ENCODE results near the gene ANKRD29. TPM values are rescaled to one million over a fixed set of nuclear protein-coding genes. Genes with fewer than 3 reads are reported as not detected.

The ANKRD29 gene
- polyA plus RNA-seq, 1 of the 3 experiments (the other 2 are of a cell fraction): 8.2 TPM

GRCh38 chr18:23567671-23568070, 95.0 kb downstream of the ANKRD29 start:
- CTCF ChIA-PET: interaction anchor here (1.0 to 1.4 kb wide), 2 partner anchors 51 to 135 kb away, joined by 3 to 4 read pairs; no protein-coding TSS in a partner anchor
- Histone ChIP-seq H3K9me3 (no peaks in the 10 kb centered on the region), H3F3A (replicated peaks; ENCODE audit: insufficient read depth) (no peaks in the 10 kb centered on the region), H3K36me3 (replicated peaks in 1 of 2; ENCODE audit: control insufficient read depth in 1 of 2, insufficient read depth in 2 of 2, low read length in 1 of 2) (peaks cover 22 to 43% of the 10 kb centered on the region in 2 experiments), H3K4me1 (ENCODE audit: control insufficient read depth in 1 of 2, insufficient read depth in 2 of 2, low read depth in 1 of 2, low read length in 1 of 2) (no peaks in the 10 kb centered on the region), H3K4me3 (ENCODE audit: low read depth in 2 of 2, low read length in 1 of 2) (no peak overlapping the region), H3K27me3 (ENCODE audit: insufficient read depth) (no peaks in the 10 kb centered on the region), H3K27ac (ENCODE audit: low read depth in 2 of 2, low read length in 1 of 2) (no peak overlapping the region), H3K79me2 (ENCODE audit: insufficient read depth) (no peaks in the 10 kb centered on the region), H4K20me1 (ENCODE audit: insufficient read depth) (no peaks in the 10 kb centered on the region), H3K9me2 (no peaks in the 10 kb centered on the region), H3K4me2 (no peak overlapping the region), H3K9ac (no peak overlapping the region), H2AFZ (ENCODE audit: low read depth) (no peak overlapping the region)
- DNase-seq: no peak
- 82% methylated on average over 3 of the region's 3 CpGs for WGBS (ENCODE audit: low lambda C conversion rate)
- POLR2A ChIA-PET: no interaction called here
- TF ChIP-seq GATA2 (CRISPR knock-in tag; IDR thresholded peaks at IDR 0.05): no peak

DNA sequence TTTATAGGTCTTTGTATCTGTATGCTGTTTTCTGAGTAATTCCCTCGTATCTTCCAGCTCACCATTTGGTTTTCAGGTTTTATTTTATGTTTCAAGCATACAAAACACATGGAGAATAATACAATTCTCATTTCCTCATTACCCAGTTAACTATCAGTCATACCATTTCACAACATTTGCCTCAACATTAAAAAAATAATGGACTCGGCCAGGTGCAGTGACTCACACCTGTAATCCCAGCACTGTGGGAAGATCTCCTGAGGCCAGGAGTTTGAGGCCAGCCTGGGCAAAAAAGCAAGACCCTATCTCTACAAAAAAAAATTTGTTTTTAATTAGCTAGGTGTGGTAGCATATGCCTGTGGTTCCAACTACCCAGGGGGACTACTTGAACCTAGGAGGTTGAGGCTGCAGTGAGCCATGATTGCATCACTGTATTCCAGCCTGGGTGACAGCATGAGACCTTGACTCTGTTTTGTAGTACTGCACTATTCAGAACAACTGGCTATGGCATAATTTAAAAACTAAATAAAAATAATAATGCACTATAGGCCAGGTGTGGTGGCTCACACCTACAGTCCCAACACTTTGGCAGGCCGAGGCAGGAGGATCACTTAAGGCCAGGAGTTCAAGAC, 96.7 kb downstream of the ANKRD29 start:
- H3K4me2 ChIP-seq: no peak overlapping the region
- no peak for DNase-seq
- H3K9ac ChIP-seq: no peak overlapping the region
- no peaks in the 10 kb centered on the region for H3F3A ChIP-seq (replicated peaks; ENCODE audit: insufficient read depth)
- H3K4me1 ChIP-seq (ENCODE audit: control insufficient read depth in 1 of 2, insufficient read depth in 2 of 2, low read depth in 1 of 2, low read length in 1 of 2): no peaks in the 10 kb centered on the region
- no peaks in the 10 kb centered on the region for H3K27me3 ChIP-seq (ENCODE audit: insufficient read depth)
- no peak overlapping the region for H2AFZ ChIP-seq (ENCODE audit: low read depth)
- no peaks in the 10 kb centered on the region for H3K79me2 ChIP-seq (ENCODE audit: insufficient read depth)
- TF ChIP-seq NRF1 (IDR thresholded peaks at IDR 0.05; ENCODE audit: low read depth, low read length) (no peak), POLR2AphosphoS5 (IDR thresholded peaks at IDR 0.05; ENCODE audit: low read depth, low read length) (no peak), CHD2 (IDR thresholded peaks at IDR 0.05; ENCODE audit: low read length, partially characterized antibody) (no peak), USF2 (IDR thresholded peaks at IDR 0.05; ENCODE audit: borderline replicate concordance, low read depth, low read length) (no peak), ELF1 (IDR thresholded peaks at IDR 0.05) (no peak), TEAD4 (IDR thresholded peaks at IDR 0.05; ENCODE audit: borderline replicate concordance, insufficient read depth) (no peak), GABPA (IDR thresholded peaks at IDR 0.05; ENCODE audit: low read depth) (no peak), SMC3 (IDR thresholded peaks at IDR 0.05; ENCODE audit: low read depth, low read length) (no peak), NFIC (IDR thresholded peaks at IDR 0.05; ENCODE audit: borderline replicate concordance) (no peak), RCOR1 (IDR thresholded peaks at IDR 0.05; ENCODE audit: low read length) (no peak), RAD21 (IDR thresholded peaks at IDR 0.05; ENCODE audit: low read length) (no peak), ZBTB33 (IDR thresholded peaks at IDR 0.05; ENCODE audit: borderline replicate concordance, low read depth) (no peak), RXRA (IDR thresholded peaks at IDR 0.05; ENCODE audit: borderline replicate concordance, low read depth) (no peak), MXI1 (IDR thresholded peaks at IDR 0.05; ENCODE audit: low read depth, low read length) (no peak), TCF12 (IDR thresholded peaks at IDR 0.05) (no peak), FOXM1 (IDR thresholded peaks at IDR 0.05; ENCODE audit: low read depth) (no peak)
- TF ChIP-seq, protein P1, sequence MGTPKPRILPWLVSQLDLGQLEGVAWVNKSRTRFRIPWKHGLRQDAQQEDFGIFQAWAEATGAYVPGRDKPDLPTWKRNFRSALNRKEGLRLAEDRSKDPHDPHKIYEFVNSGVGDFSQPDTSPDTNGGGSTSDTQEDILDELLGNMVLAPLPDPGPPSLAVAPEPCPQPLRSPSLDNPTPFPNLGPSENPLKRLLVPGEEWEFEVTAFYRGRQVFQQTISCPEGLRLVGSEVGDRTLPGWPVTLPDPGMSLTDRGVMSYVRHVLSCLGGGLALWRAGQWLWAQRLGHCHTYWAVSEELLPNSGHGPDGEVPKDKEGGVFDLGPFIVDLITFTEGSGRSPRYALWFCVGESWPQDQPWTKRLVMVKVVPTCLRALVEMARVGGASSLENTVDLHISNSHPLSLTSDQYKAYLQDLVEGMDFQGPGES (IDR thresholded peaks at IDR 0.05; ENCODE audit: low read depth, low read length): no peak
- TF ChIP-seq, protein P2, sequence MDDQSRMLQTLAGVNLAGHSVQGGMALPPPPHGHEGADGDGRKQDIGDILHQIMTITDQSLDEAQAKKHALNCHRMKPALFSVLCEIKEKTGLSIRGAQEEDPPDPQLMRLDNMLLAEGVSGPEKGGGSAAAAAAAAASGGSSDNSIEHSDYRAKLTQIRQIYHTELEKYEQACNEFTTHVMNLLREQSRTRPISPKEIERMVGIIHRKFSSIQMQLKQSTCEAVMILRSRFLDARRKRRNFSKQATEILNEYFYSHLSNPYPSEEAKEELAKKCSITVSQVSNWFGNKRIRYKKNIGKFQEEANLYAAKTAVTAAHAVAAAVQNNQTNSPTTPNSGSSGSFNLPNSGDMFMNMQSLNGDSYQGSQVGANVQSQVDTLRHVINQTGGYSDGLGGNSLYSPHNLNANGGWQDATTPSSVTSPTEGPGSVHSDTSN (IDR thresholded peaks at IDR 0.05): no peak
- TF ChIP-seq, protein P3, sequence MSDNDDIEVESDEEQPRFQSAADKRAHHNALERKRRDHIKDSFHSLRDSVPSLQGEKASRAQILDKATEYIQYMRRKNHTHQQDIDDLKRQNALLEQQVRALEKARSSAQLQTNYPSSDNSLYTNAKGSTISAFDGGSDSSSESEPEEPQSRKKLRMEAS (IDR thresholded peaks at IDR 0.05; ENCODE audit: low read depth): no peak
- H3K9me2 ChIP-seq: no peaks in the 10 kb centered on the region
- H3K36me3 ChIP-seq (replicated peaks in 1 of 2; ENCODE audit: control insufficient read depth in 1 of 2, insufficient read depth in 2 of 2, low read length in 1 of 2): peaks cover 27 to 42% of the 10 kb centered on the region in 2 experiments
- no peak overlapping the region for H3K27ac ChIP-seq (ENCODE audit: low read depth in 2 of 2, low read length in 1 of 2)
- no peaks in the 10 kb centered on the region for H3K9me3 ChIP-seq
- WGBS (ENCODE audit: low lambda C conversion rate): 75% methylated on average over 3 of the region's 3 CpGs
- ChIA-PET CTCF (interaction anchor here (1.0 to 1.5 kb wide), 2 partner anchors 9 to 109 kb away, joined by 3 read pairs; no protein-coding TSS in a partner anchor), POLR2A (no interaction called here)
- no peaks in the 10 kb centered on the region for H4K20me1 ChIP-seq (ENCODE audit: insufficient read depth)
- H3K4me3 ChIP-seq (ENCODE audit: low read depth in 2 of 2, low read length in 1 of 2): no peak overlapping the region

Data from SK-N-SH (cell line).